Neutrophil (primary cell): ENCODE data around the gene ARHGAP32.

ENCODE experiments used
- H3K27ac ChIP-seq: fragments of 200-600 bp; sonication (generic); 2 replicates; pipeline ENCODE4 v1.5.1; 2016; ENCODE audit warnings: mild to moderate bottlenecking, moderate library complexity
- H3K27me3 ChIP-seq: fragments of 200-600 bp; sonication (generic); 2 replicates; pipeline ENCODE4 v1.6.0; 2016; ENCODE audit warnings: mild to moderate bottlenecking
- H3K36me3 ChIP-seq: fragments of 200-600 bp; sonication (generic); 2 replicates; pipeline ENCODE4 v1.5.1; 2017
- H3K4me1 ChIP-seq, 2 experiments: fragments of 200-600 bp in 1 of 2; sonication (generic) in 1 of 2; 1 replicate in 1 of 2; 2 replicates in 1 of 2; pipeline versions ENCODE4 v1.5.1 to v1.6.1; 2013 to 2016; ENCODE audit warnings: low read depth in 1 of 2, low read length in 1 of 2, mild to moderate bottlenecking in 1 of 2, moderate library complexity in 1 of 2; ENCODE audit not compliant: control insufficient read depth in 1 of 2, insufficient read depth in 1 of 2
- H3K4me3 ChIP-seq, 2 experiments: fragments of 200-600 bp in 1 of 2; sonication (generic) in 1 of 2; 1 replicate in 1 of 2; 2 replicates in 1 of 2; pipeline ENCODE4 v1.5.1; 2013 to 2016; ENCODE audit warnings: low read depth in 1 of 2, low read length in 1 of 2, mild to moderate bottlenecking in 1 of 2, moderate library complexity in 1 of 2
- H3K9me3 ChIP-seq: fragments of 200-600 bp; sonication (generic); 2 replicates; pipeline ENCODE4 v1.5.1; 2016
- TF ChIP-seq, protein P1 (sequence below): fragments of 200-600 bp; sonication (generic); IDR thresholded peaks from 2 replicates; pipeline ENCODE4 v1.5.1; 2016; ENCODE audit warnings: antibody characterized with exemption

The ARHGAP32 gene

DNA sequence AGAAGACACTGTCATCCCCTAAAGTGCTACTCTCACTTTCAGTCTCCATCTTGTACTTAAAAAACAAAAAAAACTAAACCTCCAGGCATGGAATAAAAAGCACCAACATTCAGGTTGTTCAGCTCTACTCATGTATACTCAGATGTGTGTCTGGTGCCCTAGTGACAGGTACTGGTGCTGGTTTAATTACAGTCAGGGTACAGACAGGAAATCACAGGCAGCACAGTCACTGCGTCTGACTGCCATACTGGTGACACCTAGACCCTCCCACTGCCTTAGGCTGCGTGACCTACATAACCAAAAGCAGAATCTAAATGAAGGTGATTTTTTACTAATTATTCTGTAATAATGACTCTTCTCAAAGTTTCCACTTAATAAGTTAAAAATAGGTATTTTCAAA lies at the start of gene ARHGAP32:
TSS of gene ARHGAP32 (minus strand) at position 176 of the 400 bp plus-strand sequence. CDS start at position 49, 127 bp downstream.
- Histone ChIP-seq H3K4me3 (no peak within 1 kb of the TSS), H3K27ac (no peak within 1 kb of the TSS)
- TF ChIP-seq, protein P1, sequence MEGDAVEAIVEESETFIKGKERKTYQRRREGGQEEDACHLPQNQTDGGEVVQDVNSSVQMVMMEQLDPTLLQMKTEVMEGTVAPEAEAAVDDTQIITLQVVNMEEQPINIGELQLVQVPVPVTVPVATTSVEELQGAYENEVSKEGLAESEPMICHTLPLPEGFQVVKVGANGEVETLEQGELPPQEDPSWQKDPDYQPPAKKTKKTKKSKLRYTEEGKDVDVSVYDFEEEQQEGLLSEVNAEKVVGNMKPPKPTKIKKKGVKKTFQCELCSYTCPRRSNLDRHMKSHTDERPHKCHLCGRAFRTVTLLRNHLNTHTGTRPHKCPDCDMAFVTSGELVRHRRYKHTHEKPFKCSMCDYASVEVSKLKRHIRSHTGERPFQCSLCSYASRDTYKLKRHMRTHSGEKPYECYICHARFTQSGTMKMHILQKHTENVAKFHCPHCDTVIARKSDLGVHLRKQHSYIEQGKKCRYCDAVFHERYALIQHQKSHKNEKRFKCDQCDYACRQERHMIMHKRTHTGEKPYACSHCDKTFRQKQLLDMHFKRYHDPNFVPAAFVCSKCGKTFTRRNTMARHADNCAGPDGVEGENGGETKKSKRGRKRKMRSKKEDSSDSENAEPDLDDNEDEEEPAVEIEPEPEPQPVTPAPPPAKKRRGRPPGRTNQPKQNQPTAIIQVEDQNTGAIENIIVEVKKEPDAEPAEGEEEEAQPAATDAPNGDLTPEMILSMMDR, result no peak

DNA sequence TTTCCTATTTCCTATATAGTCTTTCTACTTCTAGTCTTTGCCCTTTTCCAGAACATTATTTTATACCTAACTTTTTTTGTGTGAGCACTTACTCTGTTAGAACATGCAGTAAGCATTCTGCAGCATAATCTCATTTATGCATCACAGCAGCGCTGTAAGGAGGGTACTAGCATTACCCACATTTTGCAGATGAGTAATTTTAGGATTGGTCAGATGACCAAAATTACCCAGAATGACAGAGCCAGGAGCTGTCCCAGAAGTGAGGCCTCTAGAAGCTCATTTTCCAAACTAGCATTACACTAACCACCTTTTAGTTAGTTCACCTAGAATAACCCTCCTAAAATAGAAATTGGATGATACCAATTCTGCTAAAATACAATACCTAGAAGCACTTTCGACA lies 47.1 kb upstream of the ARHGAP32 start:
- Histone ChIP-seq H3K27me3 (no peaks in the 10 kb centered on the region), H3K9me3 (no peaks in the 10 kb centered on the region), H3K36me3 (no peaks in the 10 kb centered on the region), H3K4me1 (no peaks in the 10 kb centered on the region), H3K27ac (no peak overlapping the region), H3K4me3 (no peak overlapping the region)
- TF ChIP-seq, protein P1, result no peak

More for the DNA sequence above, at the start of gene ARHGAP32:
- peaks cover 0 to 4% of the 10 kb centered on the region in 2 experiments for H3K4me1 ChIP-seq
- H3K27me3 ChIP-seq, result no peaks in the 10 kb centered on the region
- H3K36me3 ChIP-seq, result no peaks in the 10 kb centered on the region
- H3K9me3 ChIP-seq, result no peaks in the 10 kb centered on the region

DNA sequence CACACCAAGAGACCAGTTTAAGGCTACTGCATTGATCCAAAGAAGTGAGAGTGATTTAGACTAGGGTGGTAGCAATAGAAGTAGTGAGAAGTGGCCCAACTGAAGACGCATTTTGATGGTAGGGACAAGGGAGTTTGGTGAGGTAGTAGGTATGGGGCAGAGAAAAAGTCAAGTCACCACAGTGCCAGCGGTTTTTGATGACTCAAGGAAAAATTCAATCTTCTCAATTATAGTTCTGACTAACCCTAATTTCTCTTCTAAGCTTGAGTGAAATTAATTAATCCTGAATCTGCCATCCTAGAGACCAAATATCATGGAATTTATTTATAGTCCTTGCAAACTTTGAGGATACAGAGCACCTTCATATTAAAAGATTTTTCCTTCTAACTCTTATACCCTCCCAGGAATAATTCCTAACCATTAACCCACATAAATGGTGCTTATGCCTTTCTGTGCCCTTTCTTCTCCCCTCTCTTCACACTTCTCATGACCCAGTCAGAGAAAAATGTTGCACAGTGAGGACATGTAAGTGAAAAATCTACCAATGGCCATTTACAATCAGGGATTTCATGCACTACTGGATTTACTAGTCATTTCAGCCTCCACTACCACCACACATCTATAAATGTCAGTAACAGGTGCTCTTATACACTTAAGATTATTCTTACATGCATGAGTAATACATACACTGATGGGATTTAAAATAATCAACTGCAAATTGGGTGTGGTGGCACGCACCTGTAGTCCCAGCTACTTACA lies 45.9 kb upstream of the ARHGAP32 start:
- Histone ChIP-seq H3K9me3 (no peaks in the 10 kb centered on the region), H3K36me3 (no peaks in the 10 kb centered on the region), H3K4me3 (no peak overlapping the region), H3K27ac (no peak overlapping the region), H3K4me1 (no peaks in the 10 kb centered on the region), H3K27me3 (no peaks in the 10 kb centered on the region)
- TF ChIP-seq, protein P1, result no peak

DNA sequence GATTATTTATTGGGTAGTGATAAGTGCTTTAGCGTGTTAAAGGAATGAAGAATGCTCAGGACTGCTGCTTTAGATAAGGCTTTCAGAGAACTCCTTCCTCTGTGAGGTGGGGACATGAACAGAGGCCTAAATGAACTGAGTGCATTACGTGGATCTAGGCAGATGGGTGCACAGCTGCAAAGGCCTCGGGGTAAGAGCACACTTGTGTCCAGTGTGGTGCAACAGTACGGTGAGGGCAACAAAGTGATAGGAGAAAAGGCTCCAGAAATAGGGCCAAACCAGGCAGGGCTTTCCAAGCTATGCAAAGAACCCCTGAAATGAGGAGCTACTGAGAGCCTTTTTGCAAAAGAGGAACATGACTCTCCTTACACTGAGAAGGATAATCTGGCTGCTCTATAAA lies 45.3 kb upstream of the ARHGAP32 start:
- H3K27me3 ChIP-seq, result no peaks in the 10 kb centered on the region
- TF ChIP-seq, protein P1, result no peak
- no peaks in the 10 kb centered on the region for H3K36me3 ChIP-seq
- H3K9me3 ChIP-seq, result no peaks in the 10 kb centered on the region
- H3K4me3 ChIP-seq, result no peak overlapping the region
- no peaks in the 10 kb centered on the region for H3K4me1 ChIP-seq
- H3K27ac ChIP-seq, result no peak overlapping the region

GRCh38 chr11:129236850-129237249 lies 44.7 kb upstream of the ARHGAP32 start:
- Histone ChIP-seq H3K27ac (no peak overlapping the region), H3K4me1 (no peaks in the 10 kb centered on the region), H3K9me3 (no peaks in the 10 kb centered on the region), H3K27me3 (no peaks in the 10 kb centered on the region), H3K36me3 (no peaks in the 10 kb centered on the region), H3K4me3 (no peak overlapping the region)
- TF ChIP-seq, protein P1, result no peak
